Stimulated activated CD4-positive, alpha-beta T cell treated with anti-CD3 and anti-CD28 coated beads, TNF-alpha, amount 100 ng/mL, for 1 hour (primary cell): ENCODE results near the gene ACER2.
A peak's percentile ranks its signal among the peaks of the same experiment; 100 is the strongest.

ENCODE experiments used
- DNase-seq, 3 donors: peaks; one replicate each; pipeline ENCODE4 v3.0.0-alpha.2; 2020; ENCODE audit warnings: low read depth in 3 of 3, low spot score in 1 of 3

Gene ACER2

DNA sequence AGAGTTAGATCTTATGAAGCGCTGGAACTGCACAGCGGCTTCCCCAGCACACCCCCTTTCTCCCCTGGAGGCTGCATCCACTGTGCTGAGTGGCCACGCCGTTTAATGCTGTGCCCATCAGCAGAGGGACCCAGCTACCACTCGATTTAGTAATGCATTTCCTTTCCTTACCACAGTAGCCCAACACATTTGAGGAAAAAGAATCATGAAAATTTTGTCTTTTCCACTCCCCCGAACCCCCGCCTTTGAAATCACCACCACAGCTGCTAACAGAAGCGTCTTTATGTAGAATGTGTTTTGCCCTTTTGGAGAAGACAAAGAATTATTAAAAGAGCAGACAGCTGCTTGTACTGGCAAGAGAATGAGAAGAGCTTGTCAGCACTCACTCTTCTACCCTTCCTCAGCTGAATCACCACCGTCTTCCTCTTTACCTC is 73.2 kb downstream of the ACER2 start:
- DNase-seq = no peak

DNA sequence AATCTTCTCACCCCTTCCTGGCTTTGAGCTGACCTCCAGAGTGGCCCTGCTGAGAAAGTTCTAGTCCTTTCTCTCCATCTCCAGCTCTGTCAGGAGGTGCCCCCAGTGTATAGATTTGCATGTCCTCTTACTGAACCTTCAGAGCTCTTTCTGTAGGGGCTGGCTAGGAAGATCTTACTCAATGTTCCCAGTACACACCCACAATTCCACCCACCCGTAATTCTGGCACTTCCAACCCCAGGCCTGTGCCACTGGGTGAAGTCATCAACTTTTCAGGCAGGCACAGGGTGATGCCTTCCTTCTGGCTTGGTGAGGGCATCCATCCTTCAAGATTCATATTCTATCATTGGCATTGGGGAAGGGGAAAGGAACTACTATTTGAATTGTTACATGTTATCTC is 75.9 kb downstream of the ACER2 start:
- no peak for DNase-seq

- DNase-seq = no peak
Observed at GRCh38 chr9:19485193-19485592, 76.4 kb downstream of the ACER2 start.

DNA sequence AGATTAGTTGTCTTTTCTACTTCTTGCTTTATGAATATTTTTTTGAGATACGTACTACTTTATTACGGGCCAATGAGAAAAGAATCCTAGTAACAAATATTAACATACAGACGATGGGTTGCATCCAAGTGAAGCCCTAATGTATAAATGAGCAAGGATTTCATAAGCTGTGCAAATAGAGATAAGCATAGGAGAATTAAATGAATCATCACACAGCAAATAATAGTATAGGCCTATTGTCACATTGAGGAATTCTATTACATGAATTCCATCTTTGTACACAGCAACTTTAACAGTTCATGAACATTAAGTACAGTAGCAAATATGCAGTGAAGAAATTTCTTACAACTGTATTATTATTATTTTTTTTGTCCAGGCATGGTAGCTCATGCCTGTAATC is 78.0 kb downstream of the ACER2 start:
- DNase-seq = no peak

DNA sequence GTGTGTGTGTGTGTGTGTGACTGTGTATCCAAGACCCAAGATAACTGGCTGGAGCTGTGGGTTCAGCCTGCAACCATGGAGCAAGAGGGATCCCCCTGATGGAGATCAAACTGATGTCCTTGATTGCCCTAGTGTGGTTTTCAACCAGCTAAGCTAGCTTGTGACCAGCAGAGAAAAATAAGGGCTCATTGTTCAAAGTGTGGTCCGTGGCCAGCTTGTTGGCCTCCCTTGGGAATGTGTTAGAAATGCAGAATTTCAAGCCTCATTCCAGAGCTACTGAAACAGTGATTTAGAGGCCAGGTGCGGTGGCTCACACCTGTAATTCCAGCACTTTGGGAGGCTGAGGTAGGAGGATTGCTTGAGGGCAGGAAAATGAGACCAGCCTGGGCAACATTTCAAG is 79.9 kb downstream of the ACER2 start:
- DNase-seq = no peak

DNA sequence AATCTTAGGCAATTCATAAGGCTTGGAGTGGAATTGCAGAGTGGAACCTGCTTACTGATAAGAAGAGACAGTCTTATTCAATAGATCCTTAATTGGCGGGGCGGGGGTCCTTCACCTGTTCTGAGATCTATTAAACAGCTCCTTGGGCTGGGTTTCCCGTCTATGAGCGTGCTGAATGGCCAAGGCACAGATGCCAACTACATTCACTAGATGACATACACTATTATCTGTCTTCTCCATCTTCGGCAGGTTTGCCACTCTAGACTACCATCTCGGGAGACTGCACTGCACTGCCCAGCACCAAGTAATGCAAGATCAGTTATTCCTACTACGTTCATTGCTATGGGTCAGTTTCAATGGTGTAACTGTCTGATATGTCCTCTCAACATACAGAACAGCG is 81.5 kb downstream of the ACER2 start:
- DNase-seq = no peak

- DNase-seq = no peak
Observed at GRCh38 chr9:19490828-19491227, 82.0 kb downstream of the ACER2 start.

- no peak for DNase-seq
Observed at GRCh38 chr9:19492775-19493173, 84.0 kb downstream of the ACER2 start.

DNA sequence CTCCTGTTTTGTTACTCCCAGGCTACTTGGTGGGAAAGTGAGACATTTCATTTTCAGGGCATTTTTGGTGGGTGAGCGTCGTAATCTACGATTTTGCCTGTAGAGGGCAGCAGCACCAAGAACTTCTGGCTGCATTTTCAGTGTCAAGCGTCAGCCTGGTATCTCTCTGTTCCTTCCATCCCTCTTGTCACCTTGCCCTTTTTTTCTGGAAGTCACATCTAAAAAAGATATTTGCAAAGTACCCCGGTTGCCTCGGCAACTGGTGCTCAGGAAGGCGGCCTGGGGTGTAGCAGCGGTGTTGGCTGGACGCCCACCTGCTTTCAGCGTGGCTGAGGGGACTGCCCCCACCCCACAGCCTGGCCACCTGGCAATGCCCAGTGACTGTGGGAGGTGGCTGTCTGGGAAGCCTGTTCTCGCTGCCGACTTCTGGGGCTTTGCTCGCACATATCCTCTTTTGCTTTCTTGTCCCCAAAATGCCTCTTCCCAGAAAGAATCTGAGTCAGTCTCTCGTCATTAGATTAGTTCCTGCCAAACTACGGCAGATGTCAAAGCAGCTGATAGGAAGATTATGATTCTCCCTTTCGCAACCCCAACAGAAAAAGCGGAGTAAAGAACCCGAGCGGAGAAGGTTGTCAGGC is 84.5 kb downstream of the ACER2 start:
- peak in 1 of 3 donors; percentile 14 for DNase-seq

- DNase-seq = no peak
Observed at GRCh38 chr9:19493876-19494275, 85.1 kb downstream of the ACER2 start.

- no peak for DNase-seq
Observed at GRCh38 chr9:19495186-19496028, 86.6 kb downstream of the ACER2 start.

- no peak for DNase-seq
Observed at GRCh38 chr9:19496321-19497050, 87.7 kb downstream of the ACER2 start.

DNA sequence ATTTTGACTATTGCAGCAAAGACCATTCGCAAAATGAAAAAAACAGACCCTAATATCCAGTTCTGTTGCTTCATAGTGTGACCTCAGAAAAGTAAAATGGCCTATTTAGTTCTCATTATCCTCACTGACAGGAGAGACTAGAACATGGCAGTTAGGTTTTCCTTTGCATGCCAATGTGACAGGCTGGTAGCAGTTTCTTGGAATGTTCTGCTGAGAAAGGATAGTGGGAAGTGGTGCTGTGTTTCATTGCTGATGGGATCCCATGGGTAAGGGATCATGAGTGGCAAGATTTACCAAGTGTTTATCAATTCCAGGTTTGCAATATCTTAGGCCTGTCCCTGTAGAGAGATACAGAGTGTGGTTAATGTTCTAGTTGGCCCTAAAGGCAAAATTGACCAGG is 88.5 kb downstream of the ACER2 start:
- no peak for DNase-seq

GRCh38 chr9:19498015-19498414 is 89.2 kb downstream of the ACER2 start:
- no peak for DNase-seq
